ENCODE data around the gene CIT. TPM values are rescaled to one million over a fixed set of nuclear protein-coding genes. Genes with fewer than 3 reads are reported as not detected.

The CIT gene
- polyA plus RNA-seq, 3 donors, result 0.03 TPM; not detected in 2

DNA sequence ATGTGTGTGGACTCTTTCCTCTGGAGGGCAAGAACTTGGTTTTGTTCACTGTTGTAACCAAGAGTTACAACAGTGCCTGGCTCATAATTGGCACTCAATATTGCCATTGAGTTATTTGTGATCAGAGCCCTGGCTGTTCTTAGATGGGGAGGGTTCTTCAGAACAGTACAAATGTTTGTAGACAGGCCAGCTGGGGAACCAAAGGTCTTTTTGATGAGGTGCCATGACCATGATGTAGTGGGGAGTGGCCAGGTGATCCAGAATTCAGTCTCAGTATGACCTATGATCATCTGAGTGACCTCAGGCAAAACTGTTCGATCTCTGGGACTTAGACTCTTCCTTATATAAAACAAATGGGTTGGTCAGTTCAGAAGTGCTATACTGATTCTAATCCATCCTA lies 212.5 kb downstream of the CIT start:
- H3K9me3 ChIP-seq (replicated peaks in 1 of 2; ENCODE audit: control insufficient read depth in 1 of 2, insufficient read depth in 1 of 2, low read length in 2 of 2), result no peaks in the 10 kb centered on the region
- DNase-seq, result no peak
- Mint-ChIP-seq H3K36me3 (peaks cover 0 to 3% of the 10 kb centered on the region in 2 donors), H3K27ac (peak overlapping the region in 1 of 7 donors; percentile 60), H3K4me3 (no peak overlapping the region), H3K9me3 (peaks cover 0 to 3% (median 0%) of the 10 kb centered on the region in 7 donors), H3K27me3 (ENCODE audit: low read depth in 3 of 3) (peaks cover 0 to 2% (median 2%) of the 10 kb centered on the region in 3 donors), H3K4me1 (peaks cover 34% of the 10 kb centered on the region)
- intact Hi-C loops (cut with micrococcal nuclease), result no loop called here
- no peak overlapping the region for H2AFZ ChIP-seq (ENCODE audit: insufficient read depth, low read depth, low read length, poor library complexity, severe bottlenecking)
- H3K36me3 ChIP-seq (replicated peaks in 1 of 2; ENCODE audit: control insufficient read depth in 1 of 2, insufficient read depth in 2 of 2, low read length in 2 of 2), result peaks cover 0 to under 1% of the 10 kb centered on the region in 2 donors
- H3K27me3 ChIP-seq (ENCODE audit: control insufficient read depth in 2 of 2, insufficient read depth in 2 of 2, low read length in 2 of 2), result no peaks in the 10 kb centered on the region
- no CpG with 5 or more reads among the region's 1 CpG for WGBS (ENCODE audit: insufficient coverage)
- H3K4me3 ChIP-seq (replicated peaks in 1 of 3; ENCODE audit: low read depth in 2 of 3, low read length in 3 of 3), result no peak overlapping the region
- no peak overlapping the region for H3K9ac ChIP-seq (ENCODE audit: insufficient read depth, low read length, poor library complexity, severe bottlenecking)
- H3K4me2 ChIP-seq (replicated peaks; ENCODE audit: extremely low read depth, low read length, poor library complexity, severe bottlenecking), result no peak overlapping the region
- no peak overlapping the region for H3K27ac ChIP-seq (ENCODE audit: low read depth in 1 of 2, low read length in 2 of 2)
- TF ChIP-seq, protein P1, sequence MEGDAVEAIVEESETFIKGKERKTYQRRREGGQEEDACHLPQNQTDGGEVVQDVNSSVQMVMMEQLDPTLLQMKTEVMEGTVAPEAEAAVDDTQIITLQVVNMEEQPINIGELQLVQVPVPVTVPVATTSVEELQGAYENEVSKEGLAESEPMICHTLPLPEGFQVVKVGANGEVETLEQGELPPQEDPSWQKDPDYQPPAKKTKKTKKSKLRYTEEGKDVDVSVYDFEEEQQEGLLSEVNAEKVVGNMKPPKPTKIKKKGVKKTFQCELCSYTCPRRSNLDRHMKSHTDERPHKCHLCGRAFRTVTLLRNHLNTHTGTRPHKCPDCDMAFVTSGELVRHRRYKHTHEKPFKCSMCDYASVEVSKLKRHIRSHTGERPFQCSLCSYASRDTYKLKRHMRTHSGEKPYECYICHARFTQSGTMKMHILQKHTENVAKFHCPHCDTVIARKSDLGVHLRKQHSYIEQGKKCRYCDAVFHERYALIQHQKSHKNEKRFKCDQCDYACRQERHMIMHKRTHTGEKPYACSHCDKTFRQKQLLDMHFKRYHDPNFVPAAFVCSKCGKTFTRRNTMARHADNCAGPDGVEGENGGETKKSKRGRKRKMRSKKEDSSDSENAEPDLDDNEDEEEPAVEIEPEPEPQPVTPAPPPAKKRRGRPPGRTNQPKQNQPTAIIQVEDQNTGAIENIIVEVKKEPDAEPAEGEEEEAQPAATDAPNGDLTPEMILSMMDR (IDR thresholded peaks at IDR 0.05), result no peak
- peaks cover 29% of the 10 kb centered on the region for H3K79me2 ChIP-seq (ENCODE audit: insufficient read depth, low read length)
- peaks cover 36 to 44% of the 10 kb centered on the region in 2 donors for H3K4me1 ChIP-seq (ENCODE audit: control insufficient read depth in 1 of 2, insufficient read depth in 2 of 2, low read length in 2 of 2)
- H4K20me1 ChIP-seq (ENCODE audit: insufficient read depth, low read length), result no peaks in the 10 kb centered on the region

DNA sequence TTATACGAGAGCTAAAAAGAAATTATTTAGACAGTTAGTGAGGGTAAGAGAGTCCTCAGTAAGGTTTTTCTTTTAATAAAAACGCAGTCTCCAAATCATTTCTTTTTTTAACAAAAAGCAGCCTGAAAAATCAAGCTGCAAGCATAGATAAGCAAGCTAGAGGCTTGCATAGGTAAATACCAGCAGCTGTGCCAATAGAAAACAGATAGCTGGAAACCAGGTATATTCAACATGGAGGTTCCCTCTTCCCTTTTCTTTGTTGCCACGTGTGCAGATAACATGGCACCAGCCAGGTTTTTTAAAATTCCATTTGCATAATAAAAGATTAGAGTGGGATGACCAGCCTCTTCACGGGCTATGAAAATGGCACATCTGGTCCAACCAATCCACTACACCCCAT lies 215.2 kb downstream of the CIT start:
- intact Hi-C loops (cut with micrococcal nuclease), result no loop called here
- Histone ChIP-seq H3K36me3 (replicated peaks in 1 of 2; ENCODE audit: control insufficient read depth in 1 of 2, insufficient read depth in 2 of 2, low read length in 2 of 2) (no peaks in the 10 kb centered on the region), H3K27me3 (ENCODE audit: control insufficient read depth in 2 of 2, insufficient read depth in 2 of 2, low read length in 2 of 2) (no peaks in the 10 kb centered on the region), H3K9ac (ENCODE audit: insufficient read depth, low read length, poor library complexity, severe bottlenecking) (no peak overlapping the region), H2AFZ (ENCODE audit: insufficient read depth, low read depth, low read length, poor library complexity, severe bottlenecking) (no peak overlapping the region), H3K4me3 (replicated peaks in 1 of 3; ENCODE audit: low read depth in 2 of 3, low read length in 3 of 3) (no peak overlapping the region), H3K4me2 (replicated peaks; ENCODE audit: extremely low read depth, low read length, poor library complexity, severe bottlenecking) (no peak overlapping the region), H3K27ac (ENCODE audit: low read depth in 1 of 2, low read length in 2 of 2) (no peak overlapping the region), H3K79me2 (ENCODE audit: insufficient read depth, low read length) (peaks cover 6% of the 10 kb centered on the region), H3K4me1 (ENCODE audit: control insufficient read depth in 1 of 2, insufficient read depth in 2 of 2, low read length in 2 of 2) (peaks cover 23 to 25% of the 10 kb centered on the region in 2 donors), H4K20me1 (ENCODE audit: insufficient read depth, low read length) (no peaks in the 10 kb centered on the region), H3K9me3 (replicated peaks in 1 of 2; ENCODE audit: control insufficient read depth in 1 of 2, insufficient read depth in 1 of 2, low read length in 2 of 2) (no peaks in the 10 kb centered on the region)
- Mint-ChIP-seq H3K27ac (peak overlapping the region in 1 of 7 donors; percentile 50), H3K27me3 (ENCODE audit: low read depth in 3 of 3) (peaks cover 0 to 2% (median 0%) of the 10 kb centered on the region in 3 donors), H3K9me3 (peaks cover 0 to 3% (median 0%) of the 10 kb centered on the region in 7 donors), H3K4me3 (peak overlapping the region in 1 of 2 donors; percentile 40), H3K4me1 (peaks cover 19% of the 10 kb centered on the region), H3K36me3 (no peaks in the 10 kb centered on the region)
- no peak for DNase-seq
- no CpG with 5 or more reads among the region's 4 CpGs for WGBS (ENCODE audit: insufficient coverage)
- TF ChIP-seq, protein P1 (IDR thresholded peaks at IDR 0.05), result no peak
